ENCODE data around the gene ANKRD44.

ANKRD44 gene

GRCh38 chr2:197170208-197170607, 140.4 kb downstream of the ANKRD44 start:
- DNase-seq: no peak

DNA sequence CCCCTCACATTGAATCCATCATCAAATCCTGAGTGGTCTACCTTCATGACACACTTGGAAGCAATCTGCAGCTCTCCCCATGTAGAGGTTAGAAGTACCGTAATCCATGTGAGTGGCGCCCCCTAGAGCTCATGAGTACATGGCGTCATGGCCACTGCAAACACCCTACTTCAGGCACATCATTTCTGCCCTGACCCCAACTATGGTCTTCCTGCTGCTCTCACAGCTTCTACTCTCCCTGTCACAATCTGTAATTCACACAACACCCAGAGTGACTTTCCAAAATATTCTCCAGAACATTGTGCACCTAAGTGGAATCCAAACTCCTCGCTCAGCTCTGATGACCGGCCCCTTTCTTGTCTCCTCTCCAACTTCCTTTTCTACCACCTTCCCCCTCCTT, 141.9 kb downstream of the ANKRD44 start:
- DNase-seq: peak; percentile 69 to 78

- no peak for DNase-seq
These were observed 142.8 kb downstream of the ANKRD44 start for GRCh38 chr2:197167608-197168314.

- no peak for DNase-seq
These were observed 145.6 kb downstream of the ANKRD44 start for GRCh38 chr2:197165020-197165419.

DNA sequence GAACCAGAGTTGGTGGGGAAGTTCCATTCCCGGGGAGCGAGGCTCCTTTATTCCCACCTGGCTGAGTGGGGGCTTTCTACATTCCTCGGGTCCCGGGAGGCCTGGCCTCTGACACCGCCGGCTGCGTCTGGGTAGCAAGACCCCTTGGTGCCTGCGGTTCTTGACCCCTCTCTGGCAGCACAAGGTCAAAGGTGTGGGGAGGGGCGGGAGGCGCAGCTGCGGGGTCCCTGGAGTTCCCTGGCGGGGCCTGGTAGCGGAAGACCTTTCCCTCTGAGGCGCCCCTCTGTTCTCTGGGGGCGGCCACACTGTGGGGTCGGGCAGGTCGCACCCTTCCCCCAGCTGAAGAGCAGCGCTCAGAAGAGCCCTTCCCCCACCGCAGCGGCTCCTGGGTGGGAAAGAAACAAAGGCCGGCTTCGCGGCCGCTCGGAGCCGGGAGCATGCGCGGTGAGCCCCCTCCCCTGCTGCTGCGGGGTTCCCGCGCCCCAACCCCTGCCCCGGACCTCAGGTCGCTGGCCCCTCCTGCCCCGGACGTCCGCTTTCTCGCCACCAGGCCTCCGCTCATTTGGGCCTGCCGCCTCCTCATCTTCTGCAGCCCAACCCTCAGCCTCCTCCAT, 146.3 kb downstream of the ANKRD44 start:
- DNase-seq: no peak

GRCh38 chr2:197163712-197164140, 146.9 kb downstream of the ANKRD44 start:
- DNase-seq: no peak

DNA sequence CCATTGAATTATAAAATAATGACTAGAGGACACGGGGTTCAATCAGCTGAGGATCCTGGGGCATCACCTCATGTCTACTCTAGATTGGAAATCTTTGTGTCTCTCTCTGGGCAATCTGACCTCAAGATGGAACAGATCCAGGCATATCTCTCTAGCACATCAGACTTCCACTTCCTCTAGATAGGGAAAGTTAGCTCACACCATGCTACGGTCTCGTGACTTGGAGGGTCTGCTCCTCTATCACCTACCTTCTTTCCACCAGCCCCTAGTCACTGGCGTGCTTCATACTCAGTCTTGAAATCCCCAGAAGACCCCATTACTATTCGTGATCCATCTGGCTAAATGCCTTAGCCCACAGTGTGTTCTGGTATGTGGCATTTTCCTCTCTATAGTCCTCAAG, 148.8 kb downstream of the ANKRD44 start:
- no peak for DNase-seq

GRCh38 chr2:197159661-197160211, 150.8 kb downstream of the ANKRD44 start:
- peak; percentile 45 to 52 for DNase-seq

GRCh38 chr2:197158591-197159550, 151.7 kb downstream of the ANKRD44 start:
- DNase-seq: no peak

DNA sequence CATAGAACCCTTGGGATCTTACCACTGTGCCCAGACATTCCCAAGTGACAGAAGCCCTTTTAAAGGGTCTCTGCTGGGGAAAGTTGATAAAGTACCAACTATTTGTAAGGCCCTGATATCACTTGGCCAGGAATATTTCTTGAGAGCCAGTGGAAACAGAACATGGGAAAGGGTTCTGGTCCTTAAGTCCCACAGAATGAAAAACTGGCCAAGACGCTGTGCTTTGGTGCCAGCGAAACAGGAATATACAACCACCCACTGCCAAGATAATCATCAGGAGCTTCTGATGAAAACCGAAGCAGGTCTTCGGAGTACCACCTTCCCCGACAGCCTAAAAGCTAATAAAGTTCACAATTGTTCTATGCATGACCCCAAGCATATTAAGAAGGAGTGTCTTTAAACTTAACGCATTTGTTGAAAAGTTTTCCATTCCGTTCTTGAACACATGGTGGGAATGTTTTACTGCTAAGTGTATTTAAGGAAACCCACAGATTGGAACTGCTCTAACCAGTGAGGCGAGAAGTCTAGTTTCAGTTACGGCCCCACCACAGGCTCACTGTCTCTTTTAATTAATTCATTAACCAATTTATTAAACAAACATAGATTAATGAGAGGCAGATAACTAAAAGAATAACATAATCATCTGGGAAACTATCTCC, 152.6 kb downstream of the ANKRD44 start:
- no peak for DNase-seq

GRCh38 chr2:197156771-197157170, 153.8 kb downstream of the ANKRD44 start:
- DNase-seq: no peak

- DNase-seq: peak in 1 of 2 donors; percentile 19
These were observed 157.9 kb downstream of the ANKRD44 start for GRCh38 chr2:197152451-197153228.

- DNase-seq: no peak
These were observed 161.0 kb downstream of the ANKRD44 start for GRCh38 chr2:197149546-197149945.

DNA sequence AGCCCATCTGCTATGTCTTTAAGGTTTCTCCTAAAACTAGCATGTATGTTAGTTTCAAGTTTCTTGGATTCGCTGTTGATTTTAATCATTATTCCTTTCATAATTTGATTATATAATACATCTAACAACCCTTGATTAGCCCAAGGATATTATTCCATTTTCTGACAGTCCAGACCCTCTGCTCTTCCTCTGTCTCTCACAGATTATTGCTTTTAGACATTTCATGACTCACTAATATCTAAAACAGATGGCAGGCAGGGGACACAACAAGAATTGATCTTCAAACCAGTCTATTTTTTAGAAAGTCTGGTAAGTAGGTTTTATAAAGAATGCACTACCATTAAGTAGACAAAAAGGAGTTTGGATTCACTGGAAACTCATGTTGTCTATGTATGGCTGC, 162.2 kb downstream of the ANKRD44 start:
- no peak for DNase-seq

GRCh38 chr2:197147942-197148341, 162.6 kb downstream of the ANKRD44 start:
- DNase-seq: no peak

- no peak for DNase-seq
These were observed 163.6 kb downstream of the ANKRD44 start for GRCh38 chr2:197146995-197147394.

DNA sequence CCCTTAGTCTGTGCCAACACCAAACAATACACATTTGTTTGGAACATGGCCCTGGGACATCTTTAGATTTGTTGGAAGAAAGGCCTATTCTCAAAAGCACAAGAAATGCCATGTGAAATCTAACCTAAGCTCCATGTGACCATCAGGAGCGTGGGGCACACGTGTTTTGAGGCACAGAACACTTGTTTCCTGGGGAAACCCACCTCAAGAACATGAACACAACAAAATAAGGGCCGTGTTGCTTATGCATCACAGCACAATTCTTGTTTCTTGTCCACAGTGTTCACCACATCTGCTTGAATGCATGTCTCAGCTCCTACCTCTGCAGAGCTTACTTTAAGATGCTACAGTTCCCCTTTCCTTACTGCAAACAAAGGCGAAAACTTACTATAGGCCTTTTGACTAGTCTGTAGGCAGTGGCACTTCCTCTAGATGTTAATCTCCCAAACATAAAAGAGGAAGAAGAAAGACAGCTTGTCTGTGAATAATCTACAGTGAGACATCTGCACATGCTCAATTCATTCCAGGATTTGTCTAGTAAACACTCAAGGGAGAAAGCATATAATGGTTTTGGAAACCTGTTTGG, 165.0 kb downstream of the ANKRD44 start:
- no peak for DNase-seq

- DNase-seq: no peak
These were observed 166.4 kb downstream of the ANKRD44 start for GRCh38 chr2:197144183-197144582.

DNA sequence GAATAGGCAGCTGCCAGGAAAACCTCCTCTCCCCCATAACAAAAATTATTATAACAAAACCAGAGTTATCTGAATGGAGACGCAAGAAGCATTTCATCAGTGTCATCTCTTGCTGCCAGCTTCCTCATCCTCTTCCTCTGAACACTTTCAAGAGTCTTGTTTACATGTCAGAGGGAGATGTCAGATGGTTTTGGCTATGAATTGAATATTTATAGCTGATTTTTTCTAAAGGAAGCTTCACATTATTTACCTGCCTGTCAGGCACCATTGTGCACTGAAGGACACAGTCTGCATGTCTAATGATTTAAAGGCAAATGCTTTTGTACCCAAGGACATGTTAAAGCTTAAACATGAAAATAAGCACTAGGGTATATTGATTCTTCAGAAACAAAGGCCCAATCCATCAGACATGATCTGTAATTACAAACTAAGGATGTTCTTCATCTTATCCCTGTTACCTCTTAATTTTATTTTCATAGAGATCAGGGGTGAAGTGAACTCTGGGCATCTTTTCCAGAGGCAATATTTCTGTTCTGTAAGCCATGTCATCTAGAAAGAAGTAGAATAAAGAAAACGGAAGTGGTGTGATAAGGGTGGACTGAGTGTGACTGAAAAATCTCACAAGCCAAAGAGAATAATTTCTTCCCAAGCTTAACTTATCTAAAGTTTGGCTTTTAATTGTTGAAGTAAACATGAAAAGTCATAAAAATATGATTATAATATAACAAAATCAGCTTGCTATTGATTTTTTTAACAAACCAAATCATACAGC, 168.7 kb downstream of the ANKRD44 start:
- no peak for DNase-seq

- no peak for DNase-seq
These were observed 170.5 kb downstream of the ANKRD44 start for GRCh38 chr2:197140045-197140444.

DNA sequence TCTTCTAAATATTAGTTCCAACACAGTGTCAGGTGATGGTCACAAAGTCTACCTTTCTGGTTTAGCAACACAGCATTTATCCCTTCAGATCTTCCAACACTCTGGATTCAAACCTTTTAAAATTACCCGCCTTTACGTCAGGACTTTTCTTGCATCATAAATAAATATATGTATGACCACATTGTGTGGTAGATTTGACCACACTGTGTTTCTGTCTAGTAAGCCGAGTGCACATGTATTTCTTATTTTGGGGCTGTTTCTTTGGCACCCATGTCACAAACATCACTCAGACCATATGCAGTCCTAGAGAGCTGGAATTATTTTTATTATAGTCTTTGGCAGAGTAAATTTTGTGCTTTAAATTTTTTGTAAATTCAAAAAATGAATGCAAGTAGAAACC, 172.1 kb downstream of the ANKRD44 start:
- no peak for DNase-seq

All from activated CD4-positive, alpha-beta T cell treated with anti-CD3 and anti-CD28 coated beads for 4 hours (primary cell).